Skeletal muscle tissue (tissue), 4 donors: ENCODE data around the gene THBS1. TPM values are rescaled to one million over a fixed set of nuclear protein-coding genes. Genes with fewer than 3 reads are reported as not detected.

Experiments used
- H3K27ac ChIP-seq: one replicate; pipeline ENCODE4 v1.7.0; 2013; ENCODE audit warnings: mild to moderate bottlenecking, low read depth, low read length, inconsistent platforms
- H3K27me3 ChIP-seq, 3 donors: one replicate each; pipeline ENCODE4 v1.7.0; 2013; ENCODE audit warnings: low read length in 3 of 3; ENCODE audit not compliant: control insufficient read depth in 3 of 3, insufficient read depth in 3 of 3
- H3K36me3 ChIP-seq, 3 donors: one replicate each; pipeline ENCODE4 v1.7.0; 2013; ENCODE audit warnings: low read length in 3 of 3; ENCODE audit not compliant: control insufficient read depth in 3 of 3, insufficient read depth in 3 of 3
- H3K4me1 ChIP-seq, 3 donors: one replicate each; pipeline ENCODE4 v1.7.0; 2013; ENCODE audit warnings: low read length in 3 of 3, mild to moderate bottlenecking in 3 of 3; ENCODE audit not compliant: control insufficient read depth in 3 of 3, insufficient read depth in 3 of 3
- H3K4me3 ChIP-seq, 3 donors: one replicate each; pipeline ENCODE4 v1.7.0; 2013; ENCODE audit warnings: low read length in 3 of 3
- H3K9ac ChIP-seq, 3 donors: one replicate each; pipeline ENCODE4 v1.7.0; 2013; ENCODE audit warnings: low read length in 3 of 3, mild to moderate bottlenecking in 3 of 3, moderate library complexity in 2 of 3, low read depth in 1 of 3
- H3K9me3 ChIP-seq, 3 donors: one replicate each; pipeline ENCODE4 v1.7.0; 2013; ENCODE audit warnings: low read length in 3 of 3; ENCODE audit not compliant: control insufficient read depth in 3 of 3
- total RNA-seq: library from RNA; depleted of rRNA; stranded (reverse); fragments of >200 nt; gene quantifications from one replicate; pipeline ENCODE4 v1.2.3, GENCODE V29; 2014
- donor health status: Osteomylitis.

THBS1 gene
- total RNA-seq, 1 donor from 2014 or later: 150 TPM

DNA sequence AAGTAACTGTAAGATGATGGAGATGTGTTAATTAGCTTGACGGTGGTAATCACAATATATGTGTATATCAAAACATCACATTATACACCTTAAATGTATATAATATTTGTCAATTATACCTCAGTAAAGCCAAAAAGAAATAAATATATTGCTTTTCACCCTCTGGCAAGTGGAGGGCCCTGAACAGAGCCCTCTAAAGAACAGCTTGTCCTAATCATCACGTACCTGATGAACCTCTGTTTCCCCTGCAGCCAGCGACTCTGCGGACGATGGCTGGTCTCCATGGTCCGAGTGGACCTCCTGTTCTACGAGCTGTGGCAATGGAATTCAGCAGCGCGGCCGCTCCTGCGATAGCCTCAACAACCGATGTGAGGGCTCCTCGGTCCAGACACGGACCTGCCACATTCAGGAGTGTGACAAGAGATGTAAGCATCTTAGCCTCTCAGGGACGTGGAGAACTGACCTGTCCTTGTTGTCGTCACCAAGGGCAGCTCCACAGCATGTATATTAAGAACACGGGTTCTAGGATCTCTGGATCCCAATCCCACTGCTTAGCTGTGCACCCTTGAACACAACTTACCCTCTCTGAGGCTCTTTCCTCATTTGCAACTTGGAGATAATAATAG lies 6.3 kb downstream of the THBS1 start:
- Histone ChIP-seq H3K36me3 (peaks cover 5 to 31% (median 30%) of the 10 kb centered on the region in 3 donors), H3K4me1 (peaks cover 3 to 20% (median 6%) of the 10 kb centered on the region in 3 donors)

DNA sequence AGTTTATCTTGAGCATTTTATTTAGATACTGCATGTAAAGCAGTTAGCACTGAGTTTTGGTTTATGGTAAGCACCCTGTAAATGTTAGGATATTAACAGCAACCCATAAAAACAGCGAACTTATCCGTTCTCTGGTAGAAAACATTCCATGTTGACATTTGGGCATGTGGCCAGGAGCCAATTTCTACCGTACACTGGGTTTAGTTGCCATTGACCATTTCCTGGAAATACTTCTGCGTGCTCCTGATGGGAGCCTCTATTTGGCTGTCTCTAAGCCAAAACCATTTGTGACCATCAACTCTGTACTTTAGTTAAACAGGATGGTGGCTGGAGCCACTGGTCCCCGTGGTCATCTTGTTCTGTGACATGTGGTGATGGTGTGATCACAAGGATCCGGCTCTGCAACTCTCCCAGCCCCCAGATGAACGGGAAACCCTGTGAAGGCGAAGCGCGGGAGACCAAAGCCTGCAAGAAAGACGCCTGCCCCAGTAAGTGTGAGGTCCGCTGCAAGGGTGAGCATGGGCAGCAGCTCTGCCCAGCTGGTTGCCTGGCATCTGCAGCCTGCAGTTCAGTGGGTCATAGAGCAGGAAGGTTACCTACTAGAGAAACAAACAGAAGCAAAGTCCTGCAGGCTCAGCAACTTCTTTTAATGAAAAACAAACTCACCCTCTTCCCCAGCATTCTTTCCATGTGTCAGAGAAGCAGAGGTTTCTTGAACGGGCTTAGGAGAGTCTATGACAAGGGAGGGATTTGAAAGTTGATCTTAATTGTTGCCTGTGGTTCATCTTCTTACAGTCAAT lies 7.1 kb downstream of the THBS1 start:
- Histone ChIP-seq H3K4me3 (no peak overlapping the region), H3K9me3 (no peaks in the 10 kb centered on the region), H3K9ac (no peak overlapping the region), H3K27me3 (no peaks in the 10 kb centered on the region), H3K27ac (no peak overlapping the region), H3K36me3 (peaks cover 7 to 37% (median 35%) of the 10 kb centered on the region in 3 donors), H3K4me1 (peaks cover 3 to 14% (median 6%) of the 10 kb centered on the region in 3 donors)

More for the DNA sequence above, 6.3 kb downstream of the THBS1 start:
- Histone ChIP-seq H3K9me3 (no peaks in the 10 kb centered on the region), H3K9ac (no peak overlapping the region), H3K27me3 (peaks cover 0 to 3% (median 0%) of the 10 kb centered on the region in 3 donors), H3K27ac (no peak overlapping the region), H3K4me3 (no peak overlapping the region)

- H3K9ac ChIP-seq: no peak overlapping the region
- H3K36me3 ChIP-seq: peaks cover 7 to 42% (median 37%) of the 10 kb centered on the region in 3 donors
Measured at GRCh38 chr15:39588531-39589192, 7.8 kb downstream of the THBS1 start.

DNA sequence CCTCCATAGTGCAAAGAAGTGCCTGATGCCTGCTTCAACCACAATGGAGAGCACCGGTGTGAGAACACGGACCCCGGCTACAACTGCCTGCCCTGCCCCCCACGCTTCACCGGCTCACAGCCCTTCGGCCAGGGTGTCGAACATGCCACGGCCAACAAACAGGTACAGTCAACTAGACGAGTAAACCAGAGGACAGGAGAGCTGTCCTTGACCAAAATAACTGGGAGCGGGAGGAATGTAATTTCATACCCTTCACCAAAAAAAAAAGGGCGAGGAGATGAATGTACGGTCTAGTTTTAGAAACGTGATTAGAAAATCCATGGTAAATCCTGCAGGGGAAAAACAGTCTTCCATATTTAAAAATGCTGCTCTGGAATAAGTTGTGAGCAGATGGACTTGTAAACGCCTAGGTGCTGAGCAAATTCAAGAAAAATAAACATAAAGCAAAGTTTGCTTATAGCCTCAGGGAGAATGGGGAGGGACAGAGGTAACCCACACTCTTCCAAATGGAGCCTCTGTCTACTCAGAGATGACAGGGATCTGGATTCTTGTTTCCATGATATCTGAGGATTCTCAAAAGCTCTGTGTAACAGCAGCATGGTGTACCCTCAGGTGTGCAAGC lies 8.4 kb downstream of the THBS1 start:
- no peak overlapping the region for H3K27ac ChIP-seq
- H3K36me3 ChIP-seq: peaks cover 7 to 42% (median 40%) of the 10 kb centered on the region in 3 donors
- no peak overlapping the region for H3K4me3 ChIP-seq
- peaks cover 0 to 12% (median 3%) of the 10 kb centered on the region in 3 donors for H3K4me1 ChIP-seq
- H3K27me3 ChIP-seq: no peaks in the 10 kb centered on the region
- no peak overlapping the region for H3K9ac ChIP-seq
- no peaks in the 10 kb centered on the region for H3K9me3 ChIP-seq

More at GRCh38 chr15:39588531-39589192, 7.8 kb downstream of the THBS1 start:
- no peak overlapping the region for H3K4me3 ChIP-seq
- H3K27ac ChIP-seq: no peak overlapping the region
- H3K9me3 ChIP-seq: no peaks in the 10 kb centered on the region
- peaks cover 3 to 14% (median 6%) of the 10 kb centered on the region in 3 donors for H3K4me1 ChIP-seq
- H3K27me3 ChIP-seq: no peaks in the 10 kb centered on the region

GRCh38 chr15:39589815-39590644 lies 9.2 kb downstream of the THBS1 start:
- H3K27me3 ChIP-seq: no peaks in the 10 kb centered on the region
- H3K4me1 ChIP-seq: peaks cover 0 to 12% (median 3%) of the 10 kb centered on the region in 3 donors
- no peaks in the 10 kb centered on the region for H3K9me3 ChIP-seq
- H3K27ac ChIP-seq: no peak overlapping the region
- H3K36me3 ChIP-seq: peaks cover 7 to 42% (median 40%) of the 10 kb centered on the region in 3 donors
- no peak overlapping the region for H3K9ac ChIP-seq
- no peak overlapping the region for H3K4me3 ChIP-seq

GRCh38 chr15:39591141-39591895 lies 10.4 kb downstream of the THBS1 start:
- Histone ChIP-seq H3K27me3 (no peaks in the 10 kb centered on the region), H3K4me3 (no peak overlapping the region), H3K27ac (no peak overlapping the region), H3K9ac (no peak overlapping the region), H3K9me3 (no peaks in the 10 kb centered on the region), H3K36me3 (peaks cover 10 to 40% (median 39%) of the 10 kb centered on the region in 3 donors), H3K4me1 (peaks cover 0 to 8% (median 3%) of the 10 kb centered on the region in 3 donors)

GRCh38 chr15:39591896-39592315 lies 11.0 kb downstream of the THBS1 start:
- no peak overlapping the region for H3K27ac ChIP-seq

DNA sequence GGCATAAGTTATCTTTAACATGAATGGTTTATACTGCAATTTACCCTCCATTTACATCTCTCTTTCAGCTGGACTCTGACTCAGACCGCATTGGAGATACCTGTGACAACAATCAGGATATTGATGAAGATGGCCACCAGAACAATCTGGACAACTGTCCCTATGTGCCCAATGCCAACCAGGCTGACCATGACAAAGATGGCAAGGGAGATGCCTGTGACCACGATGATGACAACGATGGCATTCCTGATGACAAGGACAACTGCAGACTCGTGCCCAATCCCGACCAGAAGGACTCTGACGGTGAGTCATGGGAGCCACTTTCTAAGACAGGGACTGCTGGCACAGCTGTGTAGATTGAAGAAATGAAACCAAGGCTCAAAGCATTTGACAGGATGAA lies 11.6 kb downstream of the THBS1 start:
- H3K9ac ChIP-seq: no peak overlapping the region

More at GRCh38 chr15:39591896-39592315, 11.0 kb downstream of the THBS1 start:
- Histone ChIP-seq H3K4me1 (peaks cover 0 to 8% (median 3%) of the 10 kb centered on the region in 3 donors), H3K9ac (no peak overlapping the region), H3K27me3 (no peaks in the 10 kb centered on the region), H3K36me3 (peaks cover 10 to 40% (median 38%) of the 10 kb centered on the region in 3 donors), H3K9me3 (no peaks in the 10 kb centered on the region), H3K4me3 (no peak overlapping the region)

More for the DNA sequence above, 11.6 kb downstream of the THBS1 start:
- H3K27ac ChIP-seq: no peak overlapping the region
- peaks cover 8 to 37% (median 35%) of the 10 kb centered on the region in 3 donors for H3K36me3 ChIP-seq
- peaks cover 0 to 8% (median 3%) of the 10 kb centered on the region in 3 donors for H3K4me1 ChIP-seq
- no peak overlapping the region for H3K4me3 ChIP-seq
- no peaks in the 10 kb centered on the region for H3K9me3 ChIP-seq
- H3K27me3 ChIP-seq: no peaks in the 10 kb centered on the region
